Measurements from ENCODE around the gene SGPL1. TPM values are rescaled to one million over a fixed set of nuclear protein-coding genes. Genes with fewer than 3 reads are reported as not detected.

Gene SGPL1
- polyA plus RNA-seq, 1 donor (not counting 4 experiments of a cell fraction or from before 2014, with no cell fraction given): 31.4 TPM

DNA sequence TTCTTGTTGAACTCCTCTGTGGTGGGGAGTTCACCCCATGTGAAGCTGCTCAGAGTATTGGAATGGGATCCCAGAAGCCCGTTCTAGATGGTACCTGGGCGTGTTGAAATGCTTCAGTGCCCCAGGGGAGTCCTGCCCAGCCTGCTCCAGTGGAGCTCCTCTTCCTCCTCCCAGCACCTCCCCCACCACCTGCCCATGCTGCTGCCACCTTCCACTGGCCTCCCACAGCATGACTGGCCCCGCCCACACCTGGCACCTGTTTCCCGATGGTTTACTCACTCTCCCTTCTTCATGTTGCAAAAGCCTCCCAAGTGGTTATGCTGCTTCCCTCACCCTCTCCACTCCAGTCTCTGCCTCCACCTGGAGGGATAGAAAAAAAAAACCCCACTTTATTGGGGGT lies 104.8 kb downstream of the SGPL1 start:
- FAIRE-seq (no peak), DNase-seq (ENCODE audit: low read depth, low spot score) (no peak)
- Histone ChIP-seq H3K36me3 (ENCODE audit: control insufficient read depth in 2 of 2, extremely low read depth in 1 of 2, insufficient read depth in 2 of 2, low read length in 2 of 2) (no peaks in the 10 kb centered on the region), H3K9me1 (ENCODE audit: control insufficient read depth, extremely low read depth, insufficient read depth, low read length) (no peaks in the 10 kb centered on the region), H2AFZ (ENCODE audit: control insufficient read depth, low read length) (no peak overlapping the region), H3K9me3 (ENCODE audit: control insufficient read depth, low read depth, low read length) (no peaks in the 10 kb centered on the region), H3K4me3 (ENCODE audit: control insufficient read depth in 2 of 3, extremely low read depth in 1 of 3, insufficient read depth in 2 of 3, low read depth in 1 of 3, low read length in 3 of 3) (no peak overlapping the region), H3K4me2 (ENCODE audit: control insufficient read depth, extremely low read depth, insufficient read depth, low read depth, low read length) (no peak overlapping the region), H3K4me1 (ENCODE audit: control insufficient read depth, extremely low read depth, insufficient read depth, low read length) (no peaks in the 10 kb centered on the region), H3K9ac (ENCODE audit: control insufficient read depth, extremely low read depth, insufficient read depth, low read length) (no peak overlapping the region), H3K79me2 (ENCODE audit: control insufficient read depth, insufficient read depth, low read length) (no peaks in the 10 kb centered on the region), H4K20me1 (ENCODE audit: control insufficient read depth, extremely low read depth, insufficient read depth, low read length) (no peaks in the 10 kb centered on the region), H3K27me3 (ENCODE audit: control insufficient read depth, extremely low read depth, insufficient read depth, low read length) (peaks cover 26% of the 10 kb centered on the region), H3K27ac (ENCODE audit: control insufficient read depth, insufficient read depth, low read length) (no peak overlapping the region)
- dilution Hi-C loops (cut with MboI; ENCODE audit: extremely low pct_ligation_motif_present, low sequenced_read_pairs): no loop called here
- no peak for TF ChIP-seq EZH2 (IDR thresholded peaks at IDR 0.05; ENCODE audit: low read length)
- TF ChIP-seq, protein P1, sequence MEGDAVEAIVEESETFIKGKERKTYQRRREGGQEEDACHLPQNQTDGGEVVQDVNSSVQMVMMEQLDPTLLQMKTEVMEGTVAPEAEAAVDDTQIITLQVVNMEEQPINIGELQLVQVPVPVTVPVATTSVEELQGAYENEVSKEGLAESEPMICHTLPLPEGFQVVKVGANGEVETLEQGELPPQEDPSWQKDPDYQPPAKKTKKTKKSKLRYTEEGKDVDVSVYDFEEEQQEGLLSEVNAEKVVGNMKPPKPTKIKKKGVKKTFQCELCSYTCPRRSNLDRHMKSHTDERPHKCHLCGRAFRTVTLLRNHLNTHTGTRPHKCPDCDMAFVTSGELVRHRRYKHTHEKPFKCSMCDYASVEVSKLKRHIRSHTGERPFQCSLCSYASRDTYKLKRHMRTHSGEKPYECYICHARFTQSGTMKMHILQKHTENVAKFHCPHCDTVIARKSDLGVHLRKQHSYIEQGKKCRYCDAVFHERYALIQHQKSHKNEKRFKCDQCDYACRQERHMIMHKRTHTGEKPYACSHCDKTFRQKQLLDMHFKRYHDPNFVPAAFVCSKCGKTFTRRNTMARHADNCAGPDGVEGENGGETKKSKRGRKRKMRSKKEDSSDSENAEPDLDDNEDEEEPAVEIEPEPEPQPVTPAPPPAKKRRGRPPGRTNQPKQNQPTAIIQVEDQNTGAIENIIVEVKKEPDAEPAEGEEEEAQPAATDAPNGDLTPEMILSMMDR (optimal IDR thresholded peaks at IDR 0.05 in 1 of 3, IDR thresholded peaks at IDR 0.05 in 1 of 3, conservative IDR thresholded peaks at IDR 0.05 in 1 of 3; ENCODE audit: extremely low read depth in 1 of 3, insufficient read depth in 2 of 3, low read length in 3 of 3): no peak

DNA sequence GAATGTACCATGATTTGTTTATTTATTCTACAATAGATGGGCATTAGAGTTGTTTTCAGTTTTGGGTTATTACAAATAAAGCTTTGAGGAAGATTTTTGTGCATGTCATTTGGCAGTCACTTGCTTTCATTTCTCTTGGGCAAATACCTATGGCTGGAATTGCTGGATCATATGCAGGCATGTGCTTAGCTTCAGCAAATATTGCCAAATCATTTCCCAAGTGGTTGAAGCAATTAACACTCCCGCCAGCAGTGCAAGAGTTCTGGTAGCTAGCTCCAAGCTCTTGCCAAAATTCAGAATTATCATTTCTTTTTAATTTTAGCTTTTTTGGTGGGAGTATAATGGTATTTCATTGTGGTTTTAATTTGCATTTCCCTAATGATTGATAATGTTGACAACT lies 105.5 kb downstream of the SGPL1 start:
- Histone ChIP-seq H3K4me2 (ENCODE audit: control insufficient read depth, extremely low read depth, insufficient read depth, low read depth, low read length) (no peak overlapping the region), H3K36me3 (ENCODE audit: control insufficient read depth in 2 of 2, extremely low read depth in 1 of 2, insufficient read depth in 2 of 2, low read length in 2 of 2) (no peaks in the 10 kb centered on the region), H3K27me3 (ENCODE audit: control insufficient read depth, extremely low read depth, insufficient read depth, low read length) (peaks cover 22% of the 10 kb centered on the region), H3K9ac (ENCODE audit: control insufficient read depth, extremely low read depth, insufficient read depth, low read length) (no peak overlapping the region), H3K27ac (ENCODE audit: control insufficient read depth, insufficient read depth, low read length) (no peak overlapping the region), H3K79me2 (ENCODE audit: control insufficient read depth, insufficient read depth, low read length) (no peaks in the 10 kb centered on the region), H3K9me3 (ENCODE audit: control insufficient read depth, low read depth, low read length) (no peaks in the 10 kb centered on the region), H3K4me3 (ENCODE audit: control insufficient read depth in 2 of 3, extremely low read depth in 1 of 3, insufficient read depth in 2 of 3, low read depth in 1 of 3, low read length in 3 of 3) (no peak overlapping the region), H3K9me1 (ENCODE audit: control insufficient read depth, extremely low read depth, insufficient read depth, low read length) (no peaks in the 10 kb centered on the region), H4K20me1 (ENCODE audit: control insufficient read depth, extremely low read depth, insufficient read depth, low read length) (no peaks in the 10 kb centered on the region), H2AFZ (ENCODE audit: control insufficient read depth, low read length) (no peak overlapping the region), H3K4me1 (ENCODE audit: control insufficient read depth, extremely low read depth, insufficient read depth, low read length) (no peaks in the 10 kb centered on the region)
- dilution Hi-C loops (cut with MboI; ENCODE audit: extremely low pct_ligation_motif_present, low sequenced_read_pairs): no loop called here
- DNase-seq (ENCODE audit: low read depth, low spot score): no peak
- TF ChIP-seq, protein P1 (optimal IDR thresholded peaks at IDR 0.05 in 1 of 3, IDR thresholded peaks at IDR 0.05 in 1 of 3, conservative IDR thresholded peaks at IDR 0.05 in 1 of 3; ENCODE audit: extremely low read depth in 1 of 3, insufficient read depth in 2 of 3, low read length in 3 of 3): no peak
- no peak for TF ChIP-seq EZH2 (IDR thresholded peaks at IDR 0.05; ENCODE audit: low read length)
- FAIRE-seq: no peak
